SH-SY5Y (cell line): ENCODE results near the gene TBC1D26.

ENCODE experiments used
- GATA2 ChIP-seq: IDR thresholded peaks from 2 replicates; pipeline ENCODE4 v1.6.1; 2011; ENCODE audit warnings: mild to moderate bottlenecking, low read depth, low read length
- GATA3 ChIP-seq: IDR thresholded peaks from 2 replicates; pipeline ENCODE4 v1.6.1; 2011; ENCODE audit warnings: low read depth, mild to moderate bottlenecking, low read length, moderate library complexity

The TBC1D26 gene

DNA sequence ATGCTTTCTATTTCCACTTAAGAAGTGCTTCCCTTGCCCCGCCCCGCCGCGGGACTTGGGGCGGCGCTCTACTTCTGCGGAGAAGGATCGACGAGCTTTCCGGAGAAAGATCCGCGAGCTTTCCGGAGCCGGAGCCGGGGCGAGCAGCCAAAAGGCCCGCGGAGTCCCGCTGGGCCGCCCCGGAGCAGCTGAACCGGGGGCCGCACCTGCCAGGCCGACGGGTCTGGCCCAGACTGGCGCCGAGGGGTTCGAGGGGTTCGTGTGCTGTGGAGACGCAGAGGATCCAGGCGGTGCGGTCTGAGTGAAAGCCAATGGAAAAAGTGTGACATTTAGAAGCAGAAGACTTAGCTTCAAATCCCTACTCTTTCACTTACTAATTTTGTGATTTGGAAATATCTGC lies 50.8 kb downstream of the TBC1D26 start:
- TF ChIP-seq GATA2 (no peak), GATA3 (no peak)

DNA sequence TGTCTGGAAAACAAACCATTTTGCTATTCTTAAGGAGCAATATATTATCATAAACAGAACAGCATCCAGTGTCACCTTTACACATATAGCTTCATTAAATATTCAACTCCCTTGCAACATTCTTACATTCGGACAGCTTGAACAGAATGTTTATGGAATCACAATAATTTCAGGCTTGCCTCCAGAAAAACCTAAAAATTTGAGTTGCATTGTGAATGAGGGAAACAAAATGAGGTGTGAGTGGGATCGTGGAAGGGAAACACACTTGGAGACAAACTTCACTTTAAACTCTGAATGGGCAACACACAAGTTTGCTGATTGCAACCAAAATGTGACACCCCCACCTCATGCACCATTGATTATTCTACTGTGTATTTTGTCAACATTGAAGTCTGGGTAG lies 51.4 kb downstream of the TBC1D26 start:
- TF ChIP-seq GATA2 (no peak), GATA3 (no peak)
